GM12874 (cell line): ENCODE data around the gene SETMAR.

Source experiments
- TF ChIP-seq, protein P1 (sequence below): IDR thresholded peaks from 2 replicates; pipeline ENCODE4 v1.5.1; 2011; ENCODE audit warnings: low read depth, mild to moderate bottlenecking, control low read depth, low read length, moderate library complexity; ENCODE audit not compliant: insufficient read depth

SETMAR gene

GRCh38 chr3:4303187-4304123 is at the start of gene SETMAR:
Gene SETMAR, plus strand, starts transcription at chr3:4303369. Its CDS starts 2 bp downstream, at chr3:4303371.
- TF ChIP-seq, protein P1, sequence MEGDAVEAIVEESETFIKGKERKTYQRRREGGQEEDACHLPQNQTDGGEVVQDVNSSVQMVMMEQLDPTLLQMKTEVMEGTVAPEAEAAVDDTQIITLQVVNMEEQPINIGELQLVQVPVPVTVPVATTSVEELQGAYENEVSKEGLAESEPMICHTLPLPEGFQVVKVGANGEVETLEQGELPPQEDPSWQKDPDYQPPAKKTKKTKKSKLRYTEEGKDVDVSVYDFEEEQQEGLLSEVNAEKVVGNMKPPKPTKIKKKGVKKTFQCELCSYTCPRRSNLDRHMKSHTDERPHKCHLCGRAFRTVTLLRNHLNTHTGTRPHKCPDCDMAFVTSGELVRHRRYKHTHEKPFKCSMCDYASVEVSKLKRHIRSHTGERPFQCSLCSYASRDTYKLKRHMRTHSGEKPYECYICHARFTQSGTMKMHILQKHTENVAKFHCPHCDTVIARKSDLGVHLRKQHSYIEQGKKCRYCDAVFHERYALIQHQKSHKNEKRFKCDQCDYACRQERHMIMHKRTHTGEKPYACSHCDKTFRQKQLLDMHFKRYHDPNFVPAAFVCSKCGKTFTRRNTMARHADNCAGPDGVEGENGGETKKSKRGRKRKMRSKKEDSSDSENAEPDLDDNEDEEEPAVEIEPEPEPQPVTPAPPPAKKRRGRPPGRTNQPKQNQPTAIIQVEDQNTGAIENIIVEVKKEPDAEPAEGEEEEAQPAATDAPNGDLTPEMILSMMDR, result no peak

DNA sequence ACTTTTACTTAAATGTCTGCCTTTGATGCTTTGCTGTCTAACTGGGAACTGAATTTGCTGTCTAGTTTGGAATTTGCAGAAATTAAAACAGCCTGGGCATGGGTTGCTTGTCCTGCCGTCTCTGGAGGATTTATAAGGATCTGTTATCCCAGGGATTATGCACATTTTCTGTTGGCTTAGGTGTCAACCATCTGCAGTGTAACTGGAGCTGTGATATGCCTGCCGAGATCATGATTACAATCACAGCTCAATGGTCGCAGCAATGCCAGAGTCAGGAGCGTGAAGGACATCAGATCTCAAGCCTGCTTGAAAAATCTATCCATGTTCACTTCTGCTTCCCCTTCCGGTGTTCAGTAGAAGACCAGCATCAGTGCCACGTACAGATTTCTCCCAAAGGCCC is 41.8 kb upstream of the SETMAR start:
- TF ChIP-seq, protein P1, result no peak

GRCh38 chr3:4264040-4264439 is 39.1 kb upstream of the SETMAR start:
- TF ChIP-seq, protein P1, result no peak

DNA sequence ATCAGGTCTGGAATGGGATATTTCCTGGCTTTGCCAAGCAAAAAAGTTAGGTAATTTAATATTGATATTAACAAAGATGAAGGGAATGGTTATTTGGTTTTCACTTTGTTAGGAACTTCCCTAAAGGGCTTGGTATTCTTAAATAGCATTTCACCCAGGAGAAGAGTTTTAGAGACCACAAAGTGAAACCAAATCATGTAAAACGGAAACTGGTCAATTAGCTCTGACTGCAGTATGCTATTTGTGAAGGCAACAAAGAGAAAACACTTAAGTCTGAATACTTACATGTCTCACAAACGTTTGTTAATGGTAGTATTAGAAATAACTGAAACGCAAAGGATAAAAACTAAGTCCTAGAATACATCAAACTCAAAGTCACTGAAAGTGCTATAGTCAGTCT is 32.4 kb upstream of the SETMAR start:
- TF ChIP-seq, protein P1, result no peak

- TF ChIP-seq, protein P1, result peak; percentile 19; the same call in 1 of the 2 replicates
These were observed 31.3 kb upstream of the SETMAR start for GRCh38 chr3:4271834-4272233.

GRCh38 chr3:4279516-4280105 is 23.6 kb upstream of the SETMAR start:
- TF ChIP-seq, protein P1, result no peak

DNA sequence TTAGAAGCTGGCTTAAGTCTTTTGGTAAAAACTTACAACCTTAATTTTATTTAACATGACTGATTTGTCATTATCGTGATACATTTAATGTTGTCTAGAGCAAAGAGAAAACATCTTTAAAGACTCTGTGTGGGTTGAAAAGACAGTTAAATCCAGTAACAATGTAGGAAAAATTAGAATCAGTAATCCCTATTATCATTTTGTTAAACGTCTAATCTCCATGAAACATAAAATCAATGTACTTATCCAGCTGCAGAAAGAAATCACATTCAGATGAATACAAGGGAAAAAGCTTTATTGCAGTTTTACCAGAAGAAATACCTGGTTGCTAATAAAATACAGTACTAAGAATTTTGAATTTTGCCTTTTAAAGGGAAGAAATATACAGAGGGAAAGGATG is 21.2 kb upstream of the SETMAR start:
- TF ChIP-seq, protein P1, result no peak
